A549 (cell line): Measurements from ENCODE around the gene NUB1. TPM values are rescaled to one million over a fixed set of nuclear protein-coding genes. Genes with fewer than 3 reads are reported as not detected.

Source experiments
- ATAC-seq, 2 experiments: fragments of 200-7000 bp in 1 of 2; fragments of >200 bp in 1 of 2; cut with Nextera tagmentation in 1 of 2; cut with Tn5 transposase in 1 of 2; 3 replicates each; pipeline versions ENCODE4 v1.8.0 to v1.9.1; 2018 to 2020; ENCODE audit warnings: mild to moderate bottlenecking in 1 of 2, moderate library complexity in 1 of 2
- CTCF ChIA-PET: fragments of 300-600 bp; sonication (Branson Sonifier 250); formaldehyde crosslinking; extraction: SDS; loops from one replicate; lab custom pipeline; 2021; ENCODE audit warnings: antibody characterized with exemption, inconsistent platforms; lab: Yijun Ruan, JAX
- POLR2A ChIA-PET: fragments of 350-600 bp; formaldehyde crosslinking; extraction: SDS; loops from one replicate; lab custom pipeline; 2021; ENCODE audit warnings: antibody characterized with exemption, inconsistent platforms; lab: Yijun Ruan, JAX
- DNase-seq, 2 experiments: peaks; one replicate each; pipeline versions ENCODE4 v3.0.0 to v3.0.0-alpha.2; 2011 to 2016; ENCODE audit warnings: low read depth in 1 of 2, low spot score in 1 of 2
- FAIRE-seq: peaks from 2 replicates; lab custom pipeline; 2011; peaks lifted over from hg19 to GRCh38; lab: Jason Lieb, UNC
- H3K27ac ChIP-seq, 2 experiments: fragments of >200 bp; sonication (Bioruptor Twin); formaldehyde crosslinking; 3 replicates each; pipeline ENCODE4 v1.5.1; 2016 to 2017
- H3K4me1 ChIP-seq: fragments of >200 bp; sonication (Bioruptor Twin); formaldehyde crosslinking; 3 replicates; pipeline ENCODE4 v1.6.1; 2016
- H3K4me2 ChIP-seq: fragments of >200 bp; sonication (Bioruptor Twin); formaldehyde crosslinking; 3 replicates; pipeline ENCODE4 v1.6.1; 2016
- H3K4me3 ChIP-seq: fragments of >200 bp; sonication (Bioruptor Twin); formaldehyde crosslinking; 3 replicates; pipeline ENCODE4 v1.5.1; 2016
- H3K9me3 ChIP-seq: fragments of >200 bp; sonication (Bioruptor Twin); formaldehyde crosslinking; 3 replicates; pipeline ENCODE4 v1.6.1; 2016
- BHLHE40 ChIP-seq: IDR thresholded peaks from 2 replicates; pipeline ENCODE4 v1.6.1; 2012; ENCODE audit warnings: low read depth, low read length, inconsistent platforms
- CBX2 ChIP-seq: fragments of 200-600 bp; sonication (generic); IDR thresholded peaks from 2 replicates; pipeline ENCODE4 v1.6.1; 2016; ENCODE audit warnings: low read depth, mild to moderate bottlenecking, borderline replicate concordance
- CHD4 ChIP-seq: fragments of 200-600 bp; sonication (generic); IDR thresholded peaks from 2 replicates; pipeline ENCODE4 v1.6.1; 2016; ENCODE audit warnings: antibody characterized with exemption, mild to moderate bottlenecking, borderline replicate concordance
- FOSB ChIP-seq: fragments of 250-450 bp; sonication (Bioruptor Pico); IDR thresholded peaks from 2 replicates; pipeline ENCODE4 v1.5.0; 2020; ENCODE audit warnings: mild to moderate bottlenecking, moderate library complexity
- FOSL2 ChIP-seq, 2 experiments: fragments of 450-650 bp in 1 of 2; fragments of >200 bp in 1 of 2; sonication (Bioruptor Twin) in 1 of 2; formaldehyde crosslinking; IDR thresholded peaks; 2 replicates each; pipeline versions ENCODE4 v1.5.0 to v1.6.1; 2016 to 2020; ENCODE audit warnings: mild to moderate bottlenecking in 1 of 2, moderate library complexity in 1 of 2
- GATA3 ChIP-seq: IDR thresholded peaks from 2 replicates; pipeline ENCODE4 v1.6.1; 2012; ENCODE audit warnings: borderline replicate concordance
- HDAC2 ChIP-seq: fragments of 200-600 bp; sonication (generic); IDR thresholded peaks from 2 replicates; pipeline ENCODE4 v1.6.1; 2016
- HMGXB4 ChIP-seq: fragments of 250-450 bp; sonication (Bioruptor Pico); IDR thresholded peaks from 2 replicates; pipeline ENCODE4 v1.5.0; 2021; ENCODE audit warnings: mild to moderate bottlenecking, moderate library complexity, borderline replicate concordance
- HOXA7 ChIP-seq: fragments of 250-450 bp; sonication (Bioruptor Pico); IDR thresholded peaks from 2 replicates; pipeline ENCODE4 v1.5.0; 2020; ENCODE audit warnings: mild to moderate bottlenecking, moderate library complexity
- HOXB13 ChIP-seq: fragments of 250-450 bp; sonication (Bioruptor Pico); IDR thresholded peaks from 2 replicates; pipeline ENCODE4 v1.5.0; 2020; ENCODE audit warnings: low read depth, mild to moderate bottlenecking, moderate library complexity
- HOXB5 ChIP-seq: fragments of 250-450 bp; sonication (Bioruptor Pico); IDR thresholded peaks from 2 replicates; pipeline ENCODE4 v1.5.0; 2020; ENCODE audit warnings: mild to moderate bottlenecking, moderate library complexity
- KDM1A ChIP-seq: fragments of 200-600 bp; sonication (generic); IDR thresholded peaks from 2 replicates; pipeline ENCODE4 v1.6.1; 2016; ENCODE audit warnings: low read depth, mild to moderate bottlenecking
- MAX ChIP-seq: IDR thresholded peaks from 2 replicates; pipeline ENCODE4 v1.6.1; 2012
- NPAS2 ChIP-seq: fragments of 250-450 bp; sonication (Bioruptor Pico); IDR thresholded peaks from 2 replicates; pipeline ENCODE4 v1.8.0; 2022; ENCODE audit warnings: mild to moderate bottlenecking, moderate library complexity, borderline replicate concordance
- NR3C1 ChIP-seq: fragments of >200 bp; sonication (Bioruptor Twin); formaldehyde crosslinking; IDR thresholded peaks from 3 replicates; pipeline ENCODE4 v1.6.1; 2017
- PBX3 ChIP-seq: IDR thresholded peaks from 2 replicates; pipeline ENCODE4 v1.6.1; 2012
- POLR2AphosphoS2 ChIP-seq: conservative IDR thresholded peaks from 2 replicates; pipeline ENCODE4 v1.6.1; 2012; ENCODE audit warnings: low read length, improper control_type of control experiment, inconsistent platforms
- RCOR1 ChIP-seq: fragments of 150-350 bp; IDR thresholded peaks from 2 replicates; pipeline ENCODE4 v1.6.1; 2014; ENCODE audit warnings: antibody characterized with exemption, low read length, low read depth
- RFX5 ChIP-seq: fragments of 450-650 bp; IDR thresholded peaks from 2 replicates; pipeline ENCODE4 v1.7.1; 2014; ENCODE audit warnings: antibody characterized with exemption, mild to moderate bottlenecking, moderate library complexity
- SMC3 ChIP-seq: fragments of >200 bp; sonication (Bioruptor Twin); formaldehyde crosslinking; IDR thresholded peaks from 3 replicates; pipeline ENCODE4 v1.6.1; 2018; ENCODE audit warnings: inconsistent platforms
- TFCP2L1 ChIP-seq: fragments of 250-450 bp; sonication (Bioruptor Pico); IDR thresholded peaks from 2 replicates; pipeline ENCODE4 v1.5.0; 2021; ENCODE audit warnings: mild to moderate bottlenecking
- USF2 ChIP-seq: fragments of 450-650 bp; IDR thresholded peaks from 2 replicates; pipeline ENCODE4 v1.6.1; 2014; ENCODE audit warnings: antibody characterized with exemption
- ZC3H11A ChIP-seq: fragments of 450-650 bp; IDR thresholded peaks from 2 replicates; pipeline ENCODE4 v1.6.1; 2014; ENCODE audit warnings: antibody characterized with exemption, mild to moderate bottlenecking
- ZFP36 ChIP-seq: fragments of 450-650 bp; IDR thresholded peaks from 2 replicates; pipeline ENCODE4 v1.6.1; 2014; ENCODE audit warnings: borderline replicate concordance; ENCODE audit not compliant: partially characterized antibody
- WGBS: methylation state at CpG from one replicate; pipeline ENCODE4 v1.1.6; 2017; ENCODE audit errors: missing lambda C conversion rate; 5-methylcytosine and 5-hydroxymethylcytosine counted together
- polyA plus RNA-seq, 4 experiments: library from polyadenylated mRNA; depleted of rRNA in 3 of 4; stranded (reverse); fragments of >200 nt; fragmentation: RNase III in 1 of 4; extraction: RNeasy Plus Mini Kit Qiagen cat#74134 plus additional on column Dnase treatment in 1 of 4; gene quantifications; 2 replicates in 3 of 4; 3 replicates in 1 of 4; pipeline ENCODE4 v1.2.3, GENCODE V29; 2011 to 2017

The NUB1 gene
- polyA plus RNA-seq, 2 of the 4 experiments (the other 2 are of a cell fraction) = 45.0 to 105 TPM

GRCh38 chr7:151394076-151395035 lies 52.7 kb downstream of the NUB1 start:
- FAIRE-seq = no peak
- CTCF ChIA-PET = interaction anchor here (0.6 to 3.2 kb wide), 8 partner anchors 17 to 366 kb away, joined by 3 to 16 read pairs (median 4); no protein-coding TSS in a partner anchor
- WGBS = 84% methylated on average over 31 of the region's 35 CpGs
- DNase-seq = no peak
- no peak for TF ChIP-seq USF2
- no peak for TF ChIP-seq ZFP36
- no peak for TF ChIP-seq FOSB (CRISPR knock-in tag)
- no peak for TF ChIP-seq TFCP2L1
- TF ChIP-seq RCOR1 = no peak
- TF ChIP-seq HDAC2 = no peak
- TF ChIP-seq NR3C1 = no peak
- TF ChIP-seq FOSL2 (IDR thresholded peaks at IDR 0.05) = no peak
- TF ChIP-seq FOSL2 (CRISPR knock-in tag; IDR thresholded peaks at IDR 0.05) = no peak
- TF ChIP-seq PBX3 = no peak
- TF ChIP-seq ZC3H11A = no peak
- TF ChIP-seq CHD4 = no peak
- no peak for TF ChIP-seq BHLHE40
- TF ChIP-seq CBX2 = no peak
- TF ChIP-seq RFX5 = no peak
- TF ChIP-seq HOXB5 (CRISPR knock-in tag) = no peak
- TF ChIP-seq POLR2AphosphoS2 = no peak
- TF ChIP-seq MAX = no peak
- no peak for TF ChIP-seq HOXA7
- TF ChIP-seq SMC3 = no peak
- TF ChIP-seq KDM1A = no peak
- TF ChIP-seq, all 56 proteins: peak for 0
- Histone ChIP-seq H3K27ac (no peak overlapping the region), H3K4me1 (0 out of 3 replicates have a peak, but pooled peaks cover 4% of the 10 kb centered on the region), H3K9me3 (no peaks in the 10 kb centered on the region), H3K4me2 (no peak overlapping the region), H3K4me3 (no peak overlapping the region)
- ATAC-seq = no peak
- POLR2A ChIA-PET = no interaction called here

DNA sequence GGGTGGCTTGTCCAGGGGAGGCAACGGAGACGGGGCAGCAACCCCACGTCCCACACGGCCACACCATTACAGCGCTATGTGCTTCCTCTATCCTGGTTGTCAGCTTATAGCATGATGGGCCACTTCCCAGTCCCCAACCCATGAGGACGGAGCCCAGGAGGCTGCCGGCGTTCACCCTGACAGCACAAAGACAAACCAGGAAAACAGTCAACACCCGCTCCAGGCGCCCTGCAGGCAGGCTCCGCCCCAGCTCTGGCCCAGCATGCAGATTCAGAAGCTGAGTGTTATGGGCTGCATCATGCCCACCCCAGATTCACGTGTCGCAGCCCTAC lies 53.4 kb downstream of the NUB1 start:
- H3K4me2 ChIP-seq = no peak overlapping the region
- TF ChIP-seq GATA3 = no peak
- TF ChIP-seq HOXB13 (CRISPR knock-in tag) = no peak
- no peak for TF ChIP-seq KDM1A
- no peak for TF ChIP-seq NR3C1
- no peak for TF ChIP-seq HMGXB4 (CRISPR knock-in tag)
- TF ChIP-seq BHLHE40 = no peak
- no peak for TF ChIP-seq RCOR1
- no peak for TF ChIP-seq NPAS2 (CRISPR knock-in tag)
- TF ChIP-seq, all 56 proteins: peak for 0
- no peak overlapping the region for H3K4me3 ChIP-seq
- no peaks in the 10 kb centered on the region for H3K9me3 ChIP-seq
- H3K27ac ChIP-seq = no peak overlapping the region
- FAIRE-seq = no peak
- CTCF ChIA-PET = interaction anchor here (0.6 to 3.2 kb wide), 3 partner anchors 28 to 63 kb away, joined by 3 to 16 read pairs (median 6); no protein-coding TSS in a partner anchor
- DNase-seq = no peak
- POLR2A ChIA-PET = no interaction called here
- no peak for ATAC-seq
- 0 out of 3 replicates have a peak, but pooled peaks cover 4% of the 10 kb centered on the region for H3K4me1 ChIP-seq
- WGBS = 80% methylated on average over 13 of the region's 13 CpGs
